WTC11 (cell line): ENCODE data around the gene CALN1.

ENCODE experiments used
- AFF4 ChIP-seq: sonication (generic); formaldehyde crosslinking; IDR thresholded peaks from 2 replicates; pipeline ENCODE4 v1.8.1; 2023; ENCODE audit warnings: mild to moderate bottlenecking, missing genetic modification reagents, borderline replicate concordance
- CTCF ChIP-seq: fragments of 200-600 bp; IDR thresholded peaks from 2 replicates; pipeline ENCODE4 v1.8.0; 2022; ENCODE audit warnings: antibody characterized with exemption
- FOXP1 ChIP-seq: sonication (generic); formaldehyde crosslinking; IDR thresholded peaks from 2 replicates; pipeline ENCODE4 v1.8.0; 2022; ENCODE audit warnings: missing genetic modification reagents, mild to moderate bottlenecking, moderate library complexity, borderline replicate concordance
- ZMAT4 ChIP-seq: fragments of 250-450 bp; sonication (Bioruptor Pico); IDR thresholded peaks from 2 replicates; pipeline ENCODE4 v1.9.0; 2021; ENCODE audit warnings: mild to moderate bottlenecking
- ZNF232 ChIP-seq: sonication (generic); formaldehyde crosslinking; IDR thresholded peaks from 2 replicates; pipeline ENCODE4 v1.8.0; 2022; ENCODE audit warnings: mild to moderate bottlenecking, missing genetic modification reagents

GRCh38 chr7:72058579-72058978 is 353.6 kb downstream of the CALN1 start:
- TF ChIP-seq CTCF (no peak), AFF4 (CRISPR knock-in tag) (no peak), ZMAT4 (no peak), ZNF232 (no peak), FOXP1 (no peak)
